ENCODE measurements around the gene ARPC5L. TPM values are rescaled to one million over a fixed set of nuclear protein-coding genes. Genes with fewer than 3 reads are reported as not detected.

ARPC5L gene
- total RNA-seq, 1 experiment from 2014 or later, result 50.0 TPM

- peak overlapping the region; percentile 98 for H3K4me2 ChIP-seq (ENCODE audit: low read length)
- no peaks in the 10 kb centered on the region for H3K36me3 ChIP-seq (ENCODE audit: control insufficient read depth in 1 of 2, insufficient read depth in 2 of 2, low read length in 2 of 2)
- BruUV-seq (replicated peaks), result no TSS peak
- ChIA-PET CTCF (interaction anchor here (0.9 to 2.6 kb wide), 5 partner anchors 22 to 40 kb away, joined by 3 to 15 read pairs (median 5); partner anchors contain the start of gene WDR38), POLR2A (interaction anchor here (1.7 kb wide), 1 partner anchor 20 kb away, joined by 5 read pairs; no protein-coding TSS in a partner anchor), RAD21 (ENCODE audit: low non-redundant PET in 1 of 2, low total read pairs in 2 of 2, uncharacterized antibody in 2 of 2, unreplicated experiment in 2 of 2) (interaction anchor here in 1 of 2 experiments (0.6 kb wide), 1 partner anchor 40 kb away, joined by 3 read pairs; the partner anchor contains the start of gene WDR38)
- ATAC-seq, result peak; percentile 63
- H3K27me3 ChIP-seq (ENCODE audit: insufficient read depth, low read length), result no peaks in the 10 kb centered on the region
- H3K27ac ChIP-seq (ENCODE audit: low read depth, low read length), result peak overlapping the region; percentile 91
- no peak for TF ChIP-seq SRF (IDR thresholded peaks at IDR 0.05; ENCODE audit: low read depth)
- TF ChIP-seq CTCF (IDR thresholded peaks at IDR 0.05 in 2 of 3, conservative IDR thresholded peaks at IDR 0.05 in 1 of 3; ENCODE audit: borderline replicate concordance in 1 of 3, insufficient read depth in 1 of 3, low read depth in 2 of 3, low read length in 2 of 3), result no peak
- TF ChIP-seq ATF3 (IDR thresholded peaks at IDR 0.05), result no peak
- TF ChIP-seq POLR2AphosphoS5 (IDR thresholded peaks at IDR 0.05; ENCODE audit: low read depth, low read length), result peak; percentile 63
- TF ChIP-seq JUND (IDR thresholded peaks at IDR 0.05), result no peak
- no peak for TF ChIP-seq EGR1 (IDR thresholded peaks at IDR 0.05; ENCODE audit: low read depth)
- no peak for TF ChIP-seq TCF7L2 (IDR thresholded peaks at IDR 0.05; ENCODE audit: borderline replicate concordance, extremely low read depth, insufficient read depth, insufficient read length)
- TF ChIP-seq POLR2A (IDR thresholded peaks at IDR 0.05; ENCODE audit: borderline replicate concordance, extremely low read depth, insufficient read depth, insufficient read length), result no peak
- no peak for TF ChIP-seq RAD21 (IDR thresholded peaks at IDR 0.05; ENCODE audit: low read depth)
- TF ChIP-seq YY1 (IDR thresholded peaks at IDR 0.05; ENCODE audit: extremely low read depth, insufficient replicate concordance, low read depth, low read length), result peak; percentile 56
- no peak for TF ChIP-seq FOSL1 (IDR thresholded peaks at IDR 0.05; ENCODE audit: low read depth)
- no peaks in the 10 kb centered on the region for H3K79me2 ChIP-seq (ENCODE audit: insufficient read depth, low read length)
- H3K4me1 ChIP-seq (ENCODE audit: control insufficient read depth in 1 of 2, insufficient read depth in 2 of 2, low read length in 2 of 2), result peaks cover 45 to 61% of the 10 kb centered on the region in 2 experiments
- no peaks in the 10 kb centered on the region for H3K9me3 ChIP-seq (ENCODE audit: control insufficient read depth in 1 of 2, insufficient read depth in 1 of 2, low read depth in 1 of 2, low read length in 2 of 2)
- no peaks in the 10 kb centered on the region for H3K9me2 ChIP-seq (ENCODE audit: insufficient read depth)
- H4K20me1 ChIP-seq (ENCODE audit: insufficient read depth), result no peaks in the 10 kb centered on the region
- H3K4me3 ChIP-seq (replicated peaks in 1 of 2; ENCODE audit: low read depth in 1 of 2, low read length in 2 of 2), result peak overlapping the region in 1 of 2 experiments; percentile 37; a peak in 2 of 4 replicates
- DNase-seq (ENCODE audit: low read depth, low spot score), result peak; percentile 84
- H2AFZ ChIP-seq (ENCODE audit: low read depth, low read length, poor library complexity, severe bottlenecking), result peak overlapping the region; percentile 63
- intact Hi-C loops (cut with micrococcal nuclease), result loop anchor here (2.0 kb wide), 1 partner anchor 40 kb away; the partner anchor contains the start of gene WDR38
- H3K9ac ChIP-seq (ENCODE audit: low read length), result peak overlapping the region; percentile 75
Observed at GRCh38 chr9:124812441-124812876, 49.5 kb upstream of the ARPC5L start.

Data from HCT116 (cell line).